GM12864 (cell line): Measurements from ENCODE around the gene CAMK2N1.
"Not testable (repeated sequence)": the region's sequence is repeated elsewhere in the genome, so short reads cannot be mapped to it uniquely, and the experiment has no call there.

Experiments
- DNase-seq: peaks from one replicate; pipeline ENCODE4 v3.0.0-alpha.2; 2011; ENCODE audit warnings: low read depth
- H3K4me3 ChIP-seq: 2 replicates; pipeline ENCODE4 v1.5.1; 2011; ENCODE audit warnings: mild to moderate bottlenecking, low read depth, low read length, control low read depth
- CTCF ChIP-seq: IDR thresholded peaks from 2 replicates; pipeline ENCODE4 v1.5.1; 2011; ENCODE audit warnings: low read depth, mild to moderate bottlenecking, moderate library complexity, low read length, control low read depth, inconsistent platforms; ENCODE audit errors: missing control alignments

Gene CAMK2N1

GRCh38 chr1:20507248-20507563, 21.2 kb upstream of the CAMK2N1 start:
- H3K4me3 ChIP-seq, result peak overlapping the region; percentile 90
- no peak for DNase-seq
- TF ChIP-seq CTCF, result no peak

- TF ChIP-seq CTCF, result no peak
- H3K4me3 ChIP-seq, result no peak overlapping the region
- no peak for DNase-seq
These were observed 19.5 kb upstream of the CAMK2N1 start for GRCh38 chr1:20505488-20505887.

- TF ChIP-seq CTCF, result no peak
- no peak for DNase-seq
- no peak overlapping the region for H3K4me3 ChIP-seq
These were observed 14.7 kb upstream of the CAMK2N1 start for GRCh38 chr1:20500716-20501115.

- no peak for DNase-seq
These were observed 13.7 kb upstream of the CAMK2N1 start for GRCh38 chr1:20499718-20500117.

GRCh38 chr1:20499105-20499504, 13.1 kb upstream of the CAMK2N1 start:
- TF ChIP-seq CTCF, result no peak
- H3K4me3 ChIP-seq, result no peak overlapping the region
- DNase-seq, result no peak

More at GRCh38 chr1:20499718-20500117, 13.7 kb upstream of the CAMK2N1 start:
- no peak for TF ChIP-seq CTCF
- H3K4me3 ChIP-seq, result no peak overlapping the region

GRCh38 chr1:20498116-20498515, 12.1 kb upstream of the CAMK2N1 start:
- TF ChIP-seq CTCF, result no peak
- no peak overlapping the region for H3K4me3 ChIP-seq
- DNase-seq, result no peak

GRCh38 chr1:20497506-20497905, 11.5 kb upstream of the CAMK2N1 start:
- no peak for DNase-seq
- TF ChIP-seq CTCF, result no peak
- no peak overlapping the region for H3K4me3 ChIP-seq

- not testable (repeated sequence) for DNase-seq, H3K4me3 ChIP-seq
These were observed 10.8 kb upstream of the CAMK2N1 start for GRCh38 chr1:20496725-20497383.
